Hair follicular keratinocyte (primary cell): ENCODE results near the gene SSRP1. TPM values are rescaled to one million over a fixed set of nuclear protein-coding genes. Genes with fewer than 3 reads are reported as not detected.

Source experiments
- total RNA-seq: library from RNA; depleted of rRNA; stranded (reverse); fragments of >200 nt; gene quantifications from 2 replicates; pipeline ENCODE4 v1.2.3, GENCODE V29; 2015

SSRP1 gene, protein sequence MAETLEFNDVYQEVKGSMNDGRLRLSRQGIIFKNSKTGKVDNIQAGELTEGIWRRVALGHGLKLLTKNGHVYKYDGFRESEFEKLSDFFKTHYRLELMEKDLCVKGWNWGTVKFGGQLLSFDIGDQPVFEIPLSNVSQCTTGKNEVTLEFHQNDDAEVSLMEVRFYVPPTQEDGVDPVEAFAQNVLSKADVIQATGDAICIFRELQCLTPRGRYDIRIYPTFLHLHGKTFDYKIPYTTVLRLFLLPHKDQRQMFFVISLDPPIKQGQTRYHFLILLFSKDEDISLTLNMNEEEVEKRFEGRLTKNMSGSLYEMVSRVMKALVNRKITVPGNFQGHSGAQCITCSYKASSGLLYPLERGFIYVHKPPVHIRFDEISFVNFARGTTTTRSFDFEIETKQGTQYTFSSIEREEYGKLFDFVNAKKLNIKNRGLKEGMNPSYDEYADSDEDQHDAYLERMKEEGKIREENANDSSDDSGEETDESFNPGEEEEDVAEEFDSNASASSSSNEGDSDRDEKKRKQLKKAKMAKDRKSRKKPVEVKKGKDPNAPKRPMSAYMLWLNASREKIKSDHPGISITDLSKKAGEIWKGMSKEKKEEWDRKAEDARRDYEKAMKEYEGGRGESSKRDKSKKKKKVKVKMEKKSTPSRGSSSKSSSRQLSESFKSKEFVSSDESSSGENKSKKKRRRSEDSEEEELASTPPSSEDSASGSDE
- 111 and 192 TPM in 2 replicates for total RNA-seq

DNA sequence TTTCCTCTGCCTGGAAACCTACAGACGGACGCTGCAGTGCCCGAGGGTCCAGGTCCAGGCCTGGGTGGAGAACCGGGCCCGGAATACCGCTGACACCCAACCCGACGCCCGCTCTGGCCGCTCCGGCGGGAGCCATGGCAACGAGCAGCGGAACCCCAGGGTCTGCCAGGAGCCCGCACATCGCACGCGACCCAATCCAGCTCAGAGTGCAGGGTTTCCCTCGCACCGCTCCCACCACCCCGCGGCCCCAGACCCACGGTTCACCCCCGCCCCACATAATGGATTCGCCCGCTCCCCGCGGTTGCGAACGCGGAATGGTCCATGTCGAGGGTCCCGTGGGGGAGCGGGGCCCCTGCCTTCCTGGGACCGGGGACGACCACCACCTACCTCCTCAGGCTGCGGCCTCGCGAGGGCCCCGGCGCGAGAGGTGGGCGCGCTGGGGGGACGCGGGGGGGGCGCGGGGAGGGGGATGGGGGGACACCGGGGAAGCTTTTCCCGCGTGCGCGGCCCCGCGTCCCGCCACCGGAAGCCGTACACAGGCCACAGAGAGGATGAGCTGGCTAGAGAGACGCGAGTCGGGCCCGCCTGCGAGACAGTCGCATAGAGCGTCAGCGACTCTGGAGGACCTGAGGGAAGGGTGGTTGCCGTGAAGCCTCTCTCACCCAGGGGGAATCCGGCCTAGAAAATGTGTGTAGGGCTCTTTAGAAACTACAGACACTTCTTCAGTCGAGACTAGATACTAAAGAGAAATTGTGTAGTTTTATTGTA is at the start of gene SSRP1:
TSS of gene SSRP1 (minus strand) at position 550 of the 768 bp plus-strand sequence. CDS start 771 bp downstream, outside the sequence.

DNA sequence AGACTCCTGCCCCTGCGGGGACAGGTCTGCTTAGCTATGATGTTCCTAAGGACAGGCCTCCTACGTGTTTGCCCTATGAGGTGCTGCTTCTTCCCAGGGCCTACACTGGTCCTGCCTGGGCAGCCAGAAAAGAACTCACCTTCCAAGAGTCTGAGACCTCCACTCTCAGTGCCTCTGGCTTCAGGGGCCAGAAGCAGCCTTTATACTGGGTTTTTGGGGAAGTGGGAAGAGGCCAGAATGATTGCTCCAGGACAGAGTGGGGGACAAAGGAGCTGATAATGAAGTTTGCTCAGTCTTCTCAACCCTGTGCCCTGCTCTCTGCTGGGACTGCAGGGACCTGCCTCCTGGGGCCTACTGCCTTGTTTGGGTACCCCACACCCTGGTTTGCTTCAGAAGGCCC is 45.3 kb upstream of the SSRP1 start, which contains the start of gene PRG3:
TSS of gene PRG3 (minus strand) at position 176 of the 400 bp plus-strand sequence. CDS start 442 bp downstream, outside the sequence.

DNA sequence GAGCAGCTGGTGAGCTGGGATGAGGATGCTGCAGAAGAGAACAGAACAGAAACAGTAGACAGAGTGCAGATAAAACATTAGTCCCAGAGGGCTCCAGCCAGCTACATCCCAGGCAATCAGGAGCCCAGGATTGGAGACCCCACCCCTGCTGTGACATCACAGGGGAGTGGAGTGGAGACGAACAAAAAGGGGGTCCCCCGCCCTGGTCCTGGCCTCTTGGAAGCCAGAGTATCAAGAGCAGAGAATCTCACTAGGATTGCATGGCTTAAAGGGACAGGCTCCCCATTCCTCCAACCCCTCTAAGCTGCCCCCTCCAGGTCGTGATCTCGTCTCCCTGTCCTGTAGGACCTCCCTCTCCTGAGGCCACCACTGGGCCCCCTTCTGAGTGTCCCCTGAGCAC is 2.5 kb upstream of the SSRP1 start, which contains the start of gene P2RX3:
TSS of gene P2RX3 (plus strand) at position 211 of the 400 bp plus-strand sequence. CDS start 199 bp downstream, outside the sequence.

DNA sequence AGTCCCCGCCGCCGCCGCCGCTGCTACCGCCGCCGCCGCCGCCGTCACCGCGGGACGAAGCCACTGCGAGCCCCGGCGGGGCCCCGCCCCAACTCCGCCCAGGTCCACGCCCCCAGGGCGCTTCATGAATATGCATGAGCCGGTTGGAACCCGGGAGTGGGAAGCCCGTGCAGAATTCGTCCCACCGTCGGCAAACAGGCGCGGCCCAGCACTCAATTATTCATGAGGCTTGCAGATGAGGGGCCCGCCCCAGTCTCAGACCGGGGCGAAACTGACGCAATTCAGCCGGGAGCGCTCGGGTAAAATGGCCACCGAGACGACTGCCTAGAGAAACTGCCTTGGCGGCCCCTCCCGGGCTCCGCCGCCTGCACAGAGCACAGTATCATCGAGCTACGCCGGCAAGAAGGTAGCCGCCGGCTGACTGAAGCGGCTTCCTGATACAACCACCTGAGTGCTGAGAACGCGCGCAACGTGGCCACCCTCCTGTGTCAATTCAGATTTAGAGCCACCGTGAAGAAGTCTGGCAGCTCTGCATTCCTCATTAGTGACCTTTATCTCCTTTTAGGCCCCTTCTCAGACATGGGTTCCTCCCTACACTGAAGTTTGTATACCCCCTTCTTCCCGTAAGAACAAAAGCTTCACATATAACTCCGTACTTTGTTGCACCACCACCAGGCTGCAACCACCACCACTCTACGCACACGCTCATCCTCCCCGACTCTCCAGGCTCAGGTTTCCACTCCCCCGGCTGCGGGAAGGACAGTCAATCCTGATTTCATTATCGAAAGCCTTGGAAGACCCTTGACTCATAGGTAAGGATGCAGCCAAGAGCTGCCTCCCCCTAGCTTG is 10.6 kb downstream of the SSRP1 start, which contains the start of gene TNKS1BP1:
TSS of gene TNKS1BP1 (minus strand) at position 67 of the 849 bp plus-strand sequence. CDS start 3,067 bp downstream, outside the sequence.

Other genes starting within 250 kb of the SSRP1 start
- gene LRRC55, start 153.9 kb downstream of the SSRP1 start, total RNA-seq, result not detected in 2 replicates
- not detected in 2 replicates for gene APLNR, start 98.6 kb downstream of the SSRP1 start, total RNA-seq
- 109 and 170 TPM in 2 replicates for gene TNKS1BP1, start 10.9 kb downstream of the SSRP1 start, total RNA-seq
- not detected in 2 replicates for gene P2RX3, start 2.5 kb upstream of the SSRP1 start, total RNA-seq
- gene PRG3, start 45.3 kb upstream of the SSRP1 start, total RNA-seq, result not detected in 2 replicates
- 0.08 TPM in 1 of 2 replicates, not detected in the other for gene PRG2, start 54.8 kb upstream of the SSRP1 start, total RNA-seq
- gene SLC43A3, start 91.2 kb upstream of the SSRP1 start, total RNA-seq, result 16.5 and 93.8 TPM in 2 replicates
- 0.04 and 0.31 TPM in 2 replicates for gene RTN4RL2, start 124.6 kb upstream of the SSRP1 start, total RNA-seq
- gene SLC43A1, start 179.8 kb upstream of the SSRP1 start, total RNA-seq, result 5.7 and 10.0 TPM in 2 replicates
- 78.7 and 125 TPM in 2 replicates for gene TIMM10, start 194.9 kb upstream of the SSRP1 start, total RNA-seq
- not detected in 2 replicates for gene SMTNL1, start 201.7 kb upstream of the SSRP1 start, total RNA-seq
- 31.6 and 47.7 TPM in 2 replicates for gene UBE2L6, start 231.8 kb upstream of the SSRP1 start, total RNA-seq